Fibroblast of the aortic adventitia (primary cell): ENCODE data around the gene SH3BP5. TPM values are rescaled to one million over a fixed set of nuclear protein-coding genes. Genes with fewer than 3 reads are reported as not detected.
A peak's percentile ranks its signal among the peaks of the same experiment; 100 is the strongest.

Experiments
- DNase-seq: peaks from one replicate; pipeline ENCODE4 v3.0.0-alpha.2; 2010; ENCODE audit warnings: low read depth
- H3K4me3 ChIP-seq: 2 replicates; pipeline ENCODE4 v1.5.1; 2011; ENCODE audit warnings: low read depth, mild to moderate bottlenecking, control low read depth, low read length, moderate library complexity
- total RNA-seq: library from RNA; depleted of rRNA; stranded (reverse); fragments of >200 nt; gene quantifications from 2 replicates; pipeline ENCODE4 v1.2.3, GENCODE V29; 2012; ENCODE audit warnings: low replicate concordance
- TF ChIP-seq, protein P1 (sequence below): IDR thresholded peaks from 2 replicates; pipeline ENCODE4 v1.5.1; 2011; ENCODE audit warnings: mild to moderate bottlenecking, low read length, control low read depth, inconsistent platforms; ENCODE audit not compliant: insufficient read depth

SH3BP5 gene
- total RNA-seq, 1 donor = 25.5 TPM

DNA sequence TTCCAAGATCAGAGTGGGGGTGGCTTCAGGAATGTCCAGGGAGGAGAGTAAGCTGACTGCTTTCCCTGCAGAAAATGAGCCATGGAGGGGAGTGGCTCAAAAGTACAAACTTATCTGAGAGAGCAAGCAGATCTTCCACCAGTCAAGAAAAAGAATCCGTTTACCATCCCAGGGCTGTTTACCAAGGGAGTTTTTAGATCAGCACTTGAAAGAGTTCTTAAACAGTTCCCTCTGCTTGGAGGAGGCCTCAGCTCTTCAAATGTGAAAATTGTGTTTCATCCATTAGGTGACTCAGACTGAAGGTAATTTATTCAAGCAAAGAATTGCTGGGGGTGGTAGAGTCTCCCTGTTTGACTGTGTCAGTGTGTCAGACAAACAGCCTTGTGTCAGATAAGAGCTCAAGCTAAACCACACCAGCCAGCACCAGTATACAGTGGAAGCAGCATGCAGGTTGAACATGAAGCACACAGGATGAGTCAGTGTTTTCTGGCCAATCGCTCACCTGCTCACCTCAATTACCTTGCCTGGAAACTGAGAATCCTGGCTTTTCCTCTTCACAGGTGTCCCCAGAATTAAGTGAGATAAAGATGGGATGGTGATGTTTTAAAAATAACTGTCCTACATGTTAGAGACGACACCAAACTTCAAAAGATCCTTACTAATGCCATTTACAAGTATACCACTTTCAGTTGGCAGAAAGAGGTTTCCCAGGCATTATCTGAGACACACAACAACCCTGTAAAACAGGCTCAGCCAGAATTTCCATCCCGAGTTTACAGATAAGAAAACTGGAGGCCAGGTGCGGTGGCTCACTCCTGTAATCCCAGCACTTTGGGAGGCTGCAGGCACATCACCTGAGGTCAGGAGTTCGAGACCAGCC, 21.7 kb downstream of the SH3BP5 start:
- peak; percentile 85 for DNase-seq
- no peak overlapping the region for H3K4me3 ChIP-seq
- TF ChIP-seq, protein P1, sequence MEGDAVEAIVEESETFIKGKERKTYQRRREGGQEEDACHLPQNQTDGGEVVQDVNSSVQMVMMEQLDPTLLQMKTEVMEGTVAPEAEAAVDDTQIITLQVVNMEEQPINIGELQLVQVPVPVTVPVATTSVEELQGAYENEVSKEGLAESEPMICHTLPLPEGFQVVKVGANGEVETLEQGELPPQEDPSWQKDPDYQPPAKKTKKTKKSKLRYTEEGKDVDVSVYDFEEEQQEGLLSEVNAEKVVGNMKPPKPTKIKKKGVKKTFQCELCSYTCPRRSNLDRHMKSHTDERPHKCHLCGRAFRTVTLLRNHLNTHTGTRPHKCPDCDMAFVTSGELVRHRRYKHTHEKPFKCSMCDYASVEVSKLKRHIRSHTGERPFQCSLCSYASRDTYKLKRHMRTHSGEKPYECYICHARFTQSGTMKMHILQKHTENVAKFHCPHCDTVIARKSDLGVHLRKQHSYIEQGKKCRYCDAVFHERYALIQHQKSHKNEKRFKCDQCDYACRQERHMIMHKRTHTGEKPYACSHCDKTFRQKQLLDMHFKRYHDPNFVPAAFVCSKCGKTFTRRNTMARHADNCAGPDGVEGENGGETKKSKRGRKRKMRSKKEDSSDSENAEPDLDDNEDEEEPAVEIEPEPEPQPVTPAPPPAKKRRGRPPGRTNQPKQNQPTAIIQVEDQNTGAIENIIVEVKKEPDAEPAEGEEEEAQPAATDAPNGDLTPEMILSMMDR = no peak

DNA sequence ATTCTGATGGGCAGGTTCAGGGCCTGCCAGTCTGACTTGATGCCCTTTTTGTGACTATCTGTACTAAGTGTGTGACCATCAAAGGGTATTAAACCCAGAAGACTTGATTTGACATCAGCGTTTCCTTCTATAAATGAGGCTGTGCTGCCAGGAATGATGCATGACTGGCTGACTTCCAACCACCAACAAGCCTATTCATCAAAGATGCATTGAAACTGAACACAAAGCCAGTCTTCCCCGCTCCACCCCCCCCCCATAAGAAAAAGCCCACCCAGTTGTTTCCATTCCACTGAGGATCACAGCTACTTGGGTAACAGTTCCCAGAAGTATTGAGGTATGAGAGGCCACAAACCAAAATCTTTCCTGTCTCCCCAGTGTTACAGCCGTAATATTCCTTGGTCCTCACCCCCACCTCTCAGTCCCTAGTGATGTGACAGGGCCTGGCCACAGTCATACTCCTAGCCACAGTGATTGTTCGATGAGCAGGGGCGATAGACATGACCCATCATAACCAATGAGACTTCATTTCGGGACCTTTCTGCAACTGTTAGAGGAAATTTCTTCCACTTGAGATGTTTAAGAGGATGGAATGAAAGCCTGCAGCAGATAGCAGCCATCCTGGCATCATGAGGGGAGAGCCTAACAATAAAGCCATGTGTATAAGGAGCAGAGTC, 22.6 kb downstream of the SH3BP5 start:
- TF ChIP-seq, protein P1 = no peak
- no peak for DNase-seq
- H3K4me3 ChIP-seq = no peak overlapping the region

DNA sequence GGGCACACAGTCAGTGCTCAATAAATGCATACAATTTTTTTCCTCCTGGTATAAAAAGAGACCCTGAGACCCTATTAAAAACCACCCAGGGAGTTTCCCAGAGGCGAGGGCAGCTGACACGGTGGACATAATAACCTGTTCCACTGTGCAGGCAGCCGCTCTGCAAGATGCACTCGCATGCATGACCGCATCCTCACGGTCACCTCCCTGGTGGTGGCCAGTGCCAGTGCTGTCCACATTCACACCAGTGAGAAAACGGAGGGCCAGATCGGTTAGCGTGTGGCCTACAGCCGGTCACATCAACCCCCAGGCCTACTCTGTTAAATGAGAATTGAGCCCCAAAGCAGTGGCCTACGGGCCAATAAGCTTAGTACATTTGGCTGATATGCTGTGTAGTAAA, 24.8 kb downstream of the SH3BP5 start:
- no peak for DNase-seq
- no peak overlapping the region for H3K4me3 ChIP-seq
- TF ChIP-seq, protein P1 = no peak

DNA sequence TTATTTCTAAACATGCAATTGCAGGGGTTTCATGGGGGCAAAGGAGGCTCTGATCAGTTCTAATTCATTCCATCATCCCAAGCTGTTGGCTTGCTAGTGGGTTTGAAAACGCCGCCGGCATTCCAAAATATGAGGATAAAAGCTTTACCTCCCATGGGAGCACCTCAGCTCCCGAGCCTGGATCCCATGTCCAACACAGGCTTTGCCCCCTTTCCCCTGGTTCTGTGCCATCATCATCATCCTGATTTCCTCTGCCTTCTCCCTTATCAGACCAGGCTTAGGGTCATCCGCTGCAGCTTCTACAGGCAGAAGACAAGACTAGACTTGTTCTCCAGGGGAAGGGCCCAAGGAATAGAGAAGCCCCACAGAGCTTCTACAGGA, 25.4 kb downstream of the SH3BP5 start:
- no peak overlapping the region for H3K4me3 ChIP-seq
- no peak for DNase-seq
- TF ChIP-seq, protein P1 = no peak

DNA sequence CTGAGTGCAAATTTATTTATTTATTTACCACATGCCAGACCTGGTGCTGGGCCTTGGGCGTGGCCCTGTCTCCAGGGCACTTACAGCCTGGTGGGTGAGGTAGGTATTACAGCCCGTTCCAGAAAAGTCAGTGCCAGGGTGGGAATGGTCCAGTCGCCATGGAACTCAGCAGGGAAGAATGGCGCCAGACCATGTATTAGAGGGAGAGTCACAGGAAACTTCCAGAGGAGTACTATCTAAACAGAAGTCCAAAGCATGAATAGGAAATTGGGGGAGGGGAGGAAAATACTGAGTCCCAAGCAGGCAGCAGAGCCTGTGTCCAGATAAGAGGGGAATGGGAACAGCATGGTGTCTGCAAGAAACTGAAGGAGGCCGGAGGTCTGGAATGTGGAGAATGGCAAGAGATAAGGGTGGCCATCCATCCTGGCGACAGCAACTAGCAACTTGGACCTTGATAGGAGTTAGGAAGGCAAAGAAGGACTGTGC, 27.0 kb downstream of the SH3BP5 start:
- TF ChIP-seq, protein P1 = peak; percentile 66
- peak; percentile 87 for DNase-seq
- no peak overlapping the region for H3K4me3 ChIP-seq

DNA sequence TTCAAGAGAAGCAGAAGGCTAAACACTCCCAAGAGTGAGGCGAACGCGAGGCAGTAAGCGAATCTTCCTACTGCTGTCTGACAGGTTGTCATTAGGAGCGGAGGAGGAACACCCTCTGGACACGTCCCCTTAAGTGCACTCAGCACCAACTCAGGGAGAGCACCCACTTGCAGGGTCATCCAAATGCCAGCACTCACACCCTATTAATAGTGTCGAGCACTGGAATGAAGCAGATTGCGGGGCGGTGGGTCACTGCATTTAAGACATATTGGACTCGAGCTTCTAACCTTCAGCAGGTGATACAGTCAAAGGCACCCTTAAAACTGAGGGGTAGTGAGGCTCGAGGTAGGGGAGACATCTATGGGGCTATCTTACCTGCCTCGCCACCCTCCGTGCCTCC, 28.7 kb downstream of the SH3BP5 start:
- no peak overlapping the region for H3K4me3 ChIP-seq
- no peak for DNase-seq
- TF ChIP-seq, protein P1 = no peak
